GM12891 (cell line): Measurements from ENCODE around the gene TANC1.

Experiments used
- POLR2A ChIP-seq: IDR thresholded peaks from 2 replicates; pipeline ENCODE4 v1.6.1; 2011; ENCODE audit warnings: low read depth, low read length, control low read depth
- POLR2AphosphoS5 ChIP-seq: IDR thresholded peaks from 2 replicates; pipeline ENCODE4 v1.6.1; 2011; ENCODE audit warnings: low read depth, low read length, control low read depth
- TAF1 ChIP-seq: IDR thresholded peaks from 2 replicates; pipeline ENCODE4 v1.6.1; 2011; ENCODE audit warnings: low read depth, low read length, control low read depth

GRCh38 chr2:159252905-159253304 lies 284.5 kb downstream of the TANC1 start:
- TF ChIP-seq TAF1 (no peak), POLR2AphosphoS5 (no peak), POLR2A (no peak)
